HG02571 (cell line): Measurements from ENCODE around the gene C12orf57.
A peak's percentile ranks its signal among the peaks of the same experiment; 100 is the strongest.

Experiments
- ATAC-seq: cut with Tn5 transposase; IDR thresholded peaks from one replicate; pipeline ENCODE4 v1.9.1; 2021; ENCODE audit warnings: mild to moderate bottlenecking, moderate library complexity; ENCODE audit not compliant: unreplicated experiment

Gene C12orf57

GRCh38 chr12:6936636-6937480, 7.0 kb upstream of the C12orf57 start:
- ATAC-seq, result no peak

- peak; percentile 85 for ATAC-seq
Observed at GRCh38 chr12:6937481-6938352, 6.1 kb upstream of the C12orf57 start.

GRCh38 chr12:6938353-6939190, 5.2 kb upstream of the C12orf57 start:
- no peak for ATAC-seq

GRCh38 chr12:6939191-6939540, 4.7 kb upstream of the C12orf57 start:
- ATAC-seq, result no peak

GRCh38 chr12:6941267-6941666, 2.6 kb upstream of the C12orf57 start:
- no peak for ATAC-seq

- no peak for ATAC-seq
Observed at GRCh38 chr12:6941782-6942181, 2.0 kb upstream of the C12orf57 start.

GRCh38 chr12:6942331-6942665, 1.5 kb upstream of the C12orf57 start:
- no peak for ATAC-seq

- ATAC-seq, result peak; percentile 24
Observed at GRCh38 chr12:6943389-6943721, 467 bp upstream of the C12orf57 start.

- ATAC-seq, result peak; percentile 42
Observed at GRCh38 chr12:6944381-6945186, 762 bp downstream of the C12orf57 start.

- no peak for ATAC-seq
Observed at GRCh38 chr12:6945613-6946012, 1.8 kb downstream of the C12orf57 start.

GRCh38 chr12:6946033-6946919, 2.5 kb downstream of the C12orf57 start:
- ATAC-seq, result no peak

- no peak for ATAC-seq
Observed at GRCh38 chr12:6946920-6947374, 3.1 kb downstream of the C12orf57 start.

- ATAC-seq, result no peak
Observed at GRCh38 chr12:6947615-6948014, 3.8 kb downstream of the C12orf57 start.

- no peak for ATAC-seq
Observed at GRCh38 chr12:6948873-6949594, 5.2 kb downstream of the C12orf57 start.

GRCh38 chr12:6950401-6950801, 6.6 kb downstream of the C12orf57 start:
- ATAC-seq, result no peak

GRCh38 chr12:6950811-6951540, 7.2 kb downstream of the C12orf57 start, which contains the start of gene PTPN6:
Gene PTPN6, plus strand, starts transcription at chr12:6951356. Its CDS starts 157 bp downstream, at chr12:6951513.
- ATAC-seq, result no peak

GRCh38 chr12:6951551-6952120, 7.8 kb downstream of the C12orf57 start:
- no peak for ATAC-seq
